GM12875 (cell line): Measurements from ENCODE around the gene USP34.

Experiments used
- H3K4me3 ChIP-seq: one replicate; pipeline ENCODE4 v1.5.1; 2011; ENCODE audit warnings: low read depth, low read length, control low read depth
- CTCF ChIP-seq: IDR thresholded peaks from 2 replicates; pipeline ENCODE4 v1.5.1; 2011; ENCODE audit warnings: low read depth, mild to moderate bottlenecking, control low read depth, inconsistent platforms, low read length, moderate library complexity, borderline replicate concordance; ENCODE audit not compliant: insufficient read depth

USP34 gene

GRCh38 chr2:61443342-61444041, 27.4 kb downstream of the USP34 start:
- no peak overlapping the region for H3K4me3 ChIP-seq
- TF ChIP-seq CTCF = no peak

- no peak overlapping the region for H3K4me3 ChIP-seq
- TF ChIP-seq CTCF = no peak
Observed at GRCh38 chr2:61439241-61440002, 31.5 kb downstream of the USP34 start.

GRCh38 chr2:61438670-61439069, 32.2 kb downstream of the USP34 start:
- H3K4me3 ChIP-seq = no peak overlapping the region
- TF ChIP-seq CTCF = no peak

- TF ChIP-seq CTCF = no peak
- no peak overlapping the region for H3K4me3 ChIP-seq
Observed at GRCh38 chr2:61437170-61437569, 33.7 kb downstream of the USP34 start.

- no peak for TF ChIP-seq CTCF
- H3K4me3 ChIP-seq = no peak overlapping the region
Observed at GRCh38 chr2:61436092-61436491, 34.8 kb downstream of the USP34 start.

GRCh38 chr2:61435291-61435690, 35.6 kb downstream of the USP34 start:
- no peak overlapping the region for H3K4me3 ChIP-seq
- TF ChIP-seq CTCF = no peak

GRCh38 chr2:61434314-61434713, 36.6 kb downstream of the USP34 start:
- TF ChIP-seq CTCF = no peak
- no peak overlapping the region for H3K4me3 ChIP-seq
